H1 (cell line): ENCODE data around the gene CEP135. TPM values are rescaled to one million over a fixed set of nuclear protein-coding genes. Genes with fewer than 3 reads are reported as not detected.

Experiments used
- JUN ChIP-seq: IDR thresholded peaks from 2 replicates; pipeline ENCODE4 v1.6.1; 2011; ENCODE audit warnings: low read depth, mild to moderate bottlenecking, improper control_type of control experiment, low read length
- NANOG ChIP-seq: IDR thresholded peaks from 2 replicates; pipeline ENCODE4 v1.6.1; 2011; ENCODE audit warnings: low read length, low read depth, mild to moderate bottlenecking, inconsistent platforms; ENCODE audit not compliant: insufficient read depth, poor library complexity, severe bottlenecking
- SRF ChIP-seq: IDR thresholded peaks from 2 replicates; pipeline ENCODE4 v1.6.1; 2011; ENCODE audit warnings: mild to moderate bottlenecking, low read depth, low read length, moderate library complexity
- polyA plus RNA-seq, 7 experiments: library from polyadenylated mRNA; depleted of rRNA in 3 of 7; stranded (reverse) in 5 of 7; unstranded in 2 of 7; fragments of >200 nt in 5 of 7; fragments of 200-250 nt in 2 of 7; gene quantifications; 1 replicate in 5 of 7; 2 replicates in 1 of 7; 4 replicates in 1 of 7; pipeline versions ENCODE4 v1.2.1 to v1.2.3, GENCODE V29; 2011 to 2013; ENCODE audit warnings: missing spikeins in 2 of 7, mixed read lengths in 2 of 7
- total RNA-seq: library from RNA; stranded (reverse); fragmentation: NEBNext Ultra II Directional; extraction: Animal tissue kit (Norgen Biotek cat#: 25700); gene quantifications from 2 replicates; pipeline ENCODE4 v1.2.1, GENCODE V29; 2021
- TF ChIP-seq, protein P1 (sequence below), 3 experiments: IDR thresholded peaks; 1 replicate in 2 of 3; 2 replicates in 1 of 3; pipeline versions ENCODE4 v1.5.1 to v1.6.1; 2011; ENCODE audit warnings: low read length in 3 of 3, mild to moderate bottlenecking in 3 of 3, inconsistent platforms in 2 of 3, low read depth in 1 of 3, moderate library complexity in 1 of 3; ENCODE audit not compliant: insufficient read depth in 1 of 3; ENCODE audit errors: control extremely low read depth in 1 of 3

Gene CEP135
- total and polyA plus RNA-seq, 2 of the 8 experiments (the other 6 are each of a cell fraction or from before 2014, with no cell fraction given): 2.7 to 14.5 TPM

DNA sequence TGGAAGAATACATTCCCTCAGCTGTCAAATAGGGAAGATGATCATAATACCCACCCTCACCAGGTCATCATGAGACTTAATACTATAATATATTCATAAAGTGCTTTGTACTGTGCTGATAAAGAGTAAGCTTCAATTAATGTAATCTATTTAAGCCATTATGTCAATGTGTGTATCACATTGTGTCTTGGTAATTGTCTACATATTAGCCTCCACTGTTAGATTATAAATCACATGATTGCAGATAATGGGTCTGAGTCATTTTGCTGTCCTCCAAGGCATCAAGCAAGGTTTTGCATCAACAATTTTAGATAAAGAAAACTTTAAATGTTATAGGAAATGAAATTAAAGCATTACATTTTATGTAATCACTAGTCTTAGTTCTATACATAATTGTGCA lies 45.2 kb upstream of the CEP135 start (continued):
- TF ChIP-seq NANOG: no peak
- TF ChIP-seq, protein P1, sequence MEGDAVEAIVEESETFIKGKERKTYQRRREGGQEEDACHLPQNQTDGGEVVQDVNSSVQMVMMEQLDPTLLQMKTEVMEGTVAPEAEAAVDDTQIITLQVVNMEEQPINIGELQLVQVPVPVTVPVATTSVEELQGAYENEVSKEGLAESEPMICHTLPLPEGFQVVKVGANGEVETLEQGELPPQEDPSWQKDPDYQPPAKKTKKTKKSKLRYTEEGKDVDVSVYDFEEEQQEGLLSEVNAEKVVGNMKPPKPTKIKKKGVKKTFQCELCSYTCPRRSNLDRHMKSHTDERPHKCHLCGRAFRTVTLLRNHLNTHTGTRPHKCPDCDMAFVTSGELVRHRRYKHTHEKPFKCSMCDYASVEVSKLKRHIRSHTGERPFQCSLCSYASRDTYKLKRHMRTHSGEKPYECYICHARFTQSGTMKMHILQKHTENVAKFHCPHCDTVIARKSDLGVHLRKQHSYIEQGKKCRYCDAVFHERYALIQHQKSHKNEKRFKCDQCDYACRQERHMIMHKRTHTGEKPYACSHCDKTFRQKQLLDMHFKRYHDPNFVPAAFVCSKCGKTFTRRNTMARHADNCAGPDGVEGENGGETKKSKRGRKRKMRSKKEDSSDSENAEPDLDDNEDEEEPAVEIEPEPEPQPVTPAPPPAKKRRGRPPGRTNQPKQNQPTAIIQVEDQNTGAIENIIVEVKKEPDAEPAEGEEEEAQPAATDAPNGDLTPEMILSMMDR (IDR thresholded peaks at IDR 0.05; ENCODE audit: control extremely low read depth in 1 of 3, insufficient read depth in 1 of 3, low read depth in 1 of 3, low read length in 3 of 3): no peak
- TF ChIP-seq SRF: no peak
- TF ChIP-seq JUN: no peak
